Thoracic aorta (tissue), 2 donors: ENCODE results near the gene CYP2R1. TPM values are rescaled to one million over a fixed set of nuclear protein-coding genes. Genes with fewer than 3 reads are reported as not detected.

Experiments used
- ATAC-seq: fragments of 150-250 bp; one replicate; pipeline ENCODE4 v1.8.0; 2017; ENCODE audit warnings: low read depth; ENCODE audit not compliant: insufficient number of reproducible peaks, low FRiP score
- DNase-seq: peaks from one replicate; pipeline ENCODE4 v3.0.0-alpha.2; 2020; ENCODE audit warnings: low spot score
- H3K27ac ChIP-seq, 2 donors: fragments of 200-600 bp; sonication (generic); 1 replicate in 1 of 2; 2 replicates in 1 of 2; pipeline ENCODE4 v1.5.1; 2016; ENCODE audit warnings: mild to moderate bottlenecking in 2 of 2, moderate library complexity in 2 of 2
- H3K27me3 ChIP-seq: fragments of 200-600 bp; sonication (generic); replicated peaks from 2 replicates; pipeline ENCODE4 v1.6.0; 2016; ENCODE audit warnings: mild to moderate bottlenecking; ENCODE audit not compliant: insufficient read depth
- H3K36me3 ChIP-seq: fragments of 200-600 bp; sonication (generic); one replicate; pipeline ENCODE4 v1.5.1; 2016
- H3K4me1 ChIP-seq, 2 donors: fragments of 200-600 bp; sonication (generic); 1 replicate in 1 of 2; 2 replicates in 1 of 2; pipeline versions ENCODE4 v1.5.1 to v1.6.0; 2016; ENCODE audit warnings: low read depth in 2 of 2, mild to moderate bottlenecking in 1 of 2; ENCODE audit not compliant: control insufficient read depth in 1 of 2
- H3K4me3 ChIP-seq: fragments of 200-600 bp; sonication (generic); 2 replicates; pipeline ENCODE4 v1.5.1; 2016; ENCODE audit warnings: mild to moderate bottlenecking
- H3K9me3 ChIP-seq: fragments of 200-600 bp; sonication (generic); 2 replicates; pipeline ENCODE4 v1.5.1; 2016
- total RNA-seq, 2 donors: library from RNA; depleted of rRNA; stranded (reverse); fragments of >200 nt; gene quantifications; one replicate each; pipeline versions ENCODE4 v1.1.0 to v1.2.3, GENCODE V29; 2016
- TF ChIP-seq, protein P1 (sequence below): fragments of 200-600 bp; sonication (generic); IDR thresholded peaks from one replicate; pipeline ENCODE4 v1.5.1; 2019; ENCODE audit warnings: antibody characterized with exemption

The CYP2R1 gene
- total RNA-seq, 2 donors from 2014 or later: 12.6 to 22.4 TPM

DNA sequence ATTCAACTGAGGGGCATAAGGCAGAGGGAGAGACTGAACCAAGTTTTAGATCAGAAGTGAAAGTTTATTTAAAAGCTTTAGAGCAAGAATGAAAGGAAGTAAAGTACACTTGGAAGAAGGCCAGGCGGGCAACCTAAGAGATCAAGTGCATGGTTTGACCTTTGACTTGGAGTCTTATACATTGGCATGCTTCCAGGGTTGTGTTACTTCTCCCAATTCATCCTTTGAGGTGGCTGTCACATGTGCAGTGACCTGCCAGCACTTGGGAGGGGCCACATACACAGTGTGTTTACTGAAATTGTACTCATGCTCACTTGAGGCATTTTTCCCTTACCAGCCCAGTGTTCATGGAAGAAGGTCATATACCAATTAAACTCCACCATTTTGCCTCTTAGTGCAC is 30.4 kb downstream of the CYP2R1 start:
- TF ChIP-seq, protein P1, sequence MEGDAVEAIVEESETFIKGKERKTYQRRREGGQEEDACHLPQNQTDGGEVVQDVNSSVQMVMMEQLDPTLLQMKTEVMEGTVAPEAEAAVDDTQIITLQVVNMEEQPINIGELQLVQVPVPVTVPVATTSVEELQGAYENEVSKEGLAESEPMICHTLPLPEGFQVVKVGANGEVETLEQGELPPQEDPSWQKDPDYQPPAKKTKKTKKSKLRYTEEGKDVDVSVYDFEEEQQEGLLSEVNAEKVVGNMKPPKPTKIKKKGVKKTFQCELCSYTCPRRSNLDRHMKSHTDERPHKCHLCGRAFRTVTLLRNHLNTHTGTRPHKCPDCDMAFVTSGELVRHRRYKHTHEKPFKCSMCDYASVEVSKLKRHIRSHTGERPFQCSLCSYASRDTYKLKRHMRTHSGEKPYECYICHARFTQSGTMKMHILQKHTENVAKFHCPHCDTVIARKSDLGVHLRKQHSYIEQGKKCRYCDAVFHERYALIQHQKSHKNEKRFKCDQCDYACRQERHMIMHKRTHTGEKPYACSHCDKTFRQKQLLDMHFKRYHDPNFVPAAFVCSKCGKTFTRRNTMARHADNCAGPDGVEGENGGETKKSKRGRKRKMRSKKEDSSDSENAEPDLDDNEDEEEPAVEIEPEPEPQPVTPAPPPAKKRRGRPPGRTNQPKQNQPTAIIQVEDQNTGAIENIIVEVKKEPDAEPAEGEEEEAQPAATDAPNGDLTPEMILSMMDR: no peak
- Histone ChIP-seq H3K27me3 (no peaks in the 10 kb centered on the region), H3K4me1 (no peaks in the 10 kb centered on the region), H3K27ac (no peak overlapping the region), H3K36me3 (no peaks in the 10 kb centered on the region), H3K9me3 (no peaks in the 10 kb centered on the region), H3K4me3 (no peak overlapping the region)
- ATAC-seq (no peak), DNase-seq (no peak)

DNA sequence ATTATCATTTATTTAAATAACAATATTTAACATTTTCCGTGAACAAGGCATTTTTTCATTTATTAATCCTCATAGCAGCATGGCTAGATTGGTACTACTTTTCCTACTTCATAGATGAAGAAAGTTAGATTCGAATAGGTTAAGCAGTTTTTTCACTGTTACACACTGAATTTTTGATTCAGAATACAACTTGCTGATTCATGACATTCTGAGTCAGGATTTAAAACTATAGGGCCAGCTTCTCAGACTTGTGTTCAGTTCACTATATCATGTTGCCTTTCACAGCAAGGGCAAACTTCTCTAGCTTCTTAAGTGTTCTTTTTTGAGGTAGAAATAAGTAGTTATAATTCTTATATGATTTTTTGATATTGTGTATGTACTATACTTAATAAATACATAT is 31.5 kb downstream of the CYP2R1 start:
- Histone ChIP-seq H3K4me3 (no peak overlapping the region), H3K27me3 (no peaks in the 10 kb centered on the region), H3K36me3 (no peaks in the 10 kb centered on the region), H3K27ac (no peak overlapping the region), H3K4me1 (no peaks in the 10 kb centered on the region), H3K9me3 (no peaks in the 10 kb centered on the region)
- DNase-seq: no peak
- no peak for ATAC-seq
- TF ChIP-seq, protein P1: no peak

DNA sequence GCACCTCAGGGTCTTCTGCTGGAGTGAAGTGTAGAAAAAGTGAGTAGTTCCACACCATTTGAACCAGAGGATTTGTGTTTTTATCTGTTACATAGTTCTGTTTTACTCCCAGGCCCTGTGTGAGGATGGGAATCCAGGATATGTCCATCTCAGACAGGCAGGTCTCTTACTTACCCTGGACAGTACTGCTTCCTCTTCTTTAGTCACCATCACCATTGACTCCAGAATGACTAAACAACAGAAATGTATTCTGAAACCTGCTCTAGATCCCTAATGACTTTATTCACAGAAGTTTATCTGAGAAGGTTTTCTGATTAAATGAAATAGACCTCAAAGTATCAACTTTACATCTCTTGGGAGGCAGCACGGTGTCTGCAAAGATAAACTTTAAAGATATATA is 33.6 kb downstream of the CYP2R1 start:
- no peaks in the 10 kb centered on the region for H3K9me3 ChIP-seq
- no peak for ATAC-seq

DNA sequence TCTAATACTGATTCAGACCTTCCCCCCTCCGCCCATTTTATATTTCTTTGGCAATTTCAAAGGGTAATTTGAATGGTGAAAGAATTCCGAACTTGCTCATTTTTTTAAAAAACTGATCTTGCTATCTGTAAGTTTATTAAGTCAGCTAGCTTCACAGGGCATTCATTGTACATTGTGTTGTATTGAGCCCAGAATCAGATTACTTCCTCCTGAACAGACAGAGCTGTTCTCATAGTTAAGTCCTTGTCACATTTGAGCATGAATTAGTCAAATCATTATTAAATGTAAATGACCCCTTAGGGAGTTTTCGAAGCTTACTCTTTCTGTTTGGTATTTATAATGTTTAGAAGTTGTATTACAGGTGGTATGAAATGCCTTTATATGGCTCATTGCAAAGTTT is 34.4 kb downstream of the CYP2R1 start:
- ATAC-seq: no peak
- no peaks in the 10 kb centered on the region for H3K9me3 ChIP-seq
- DNase-seq: no peak
- no peak overlapping the region for H3K27ac ChIP-seq
- H3K4me3 ChIP-seq: no peak overlapping the region
- H3K4me1 ChIP-seq: no peaks in the 10 kb centered on the region
- TF ChIP-seq, protein P1: no peak
- no peaks in the 10 kb centered on the region for H3K36me3 ChIP-seq
- no peaks in the 10 kb centered on the region for H3K27me3 ChIP-seq

More for the DNA sequence above, 33.6 kb downstream of the CYP2R1 start:
- H3K27ac ChIP-seq: no peak overlapping the region
- H3K36me3 ChIP-seq: no peaks in the 10 kb centered on the region
- no peaks in the 10 kb centered on the region for H3K4me1 ChIP-seq
- no peak for DNase-seq
- no peak overlapping the region for H3K4me3 ChIP-seq
- TF ChIP-seq, protein P1: no peak
- H3K27me3 ChIP-seq: no peaks in the 10 kb centered on the region

DNA sequence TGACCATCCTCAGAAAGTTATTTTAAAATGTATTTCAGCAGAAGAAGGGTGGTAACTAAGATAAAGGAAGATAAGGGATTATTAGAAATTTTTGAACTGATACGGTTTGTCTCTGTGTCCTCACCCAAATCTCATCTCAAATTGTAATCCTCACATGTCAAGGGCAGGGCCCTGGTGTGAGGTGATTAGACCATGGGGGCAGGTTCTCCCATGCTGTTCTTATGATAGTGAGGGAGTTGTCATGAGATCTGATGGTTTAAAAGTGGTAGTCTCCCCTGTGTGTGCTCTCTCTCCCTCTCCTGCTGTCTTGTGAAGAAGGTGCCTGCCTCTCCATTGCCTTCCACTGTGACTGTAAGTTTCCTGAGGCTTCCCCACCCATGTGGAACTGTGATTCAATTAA is 36.1 kb downstream of the CYP2R1 start:
- ATAC-seq: no peak
- no peaks in the 10 kb centered on the region for H3K36me3 ChIP-seq
- H3K4me1 ChIP-seq: no peaks in the 10 kb centered on the region
- no peaks in the 10 kb centered on the region for H3K27me3 ChIP-seq
- H3K9me3 ChIP-seq: no peaks in the 10 kb centered on the region
- H3K4me3 ChIP-seq: no peak overlapping the region
- H3K27ac ChIP-seq: no peak overlapping the region
- no peak for DNase-seq
- TF ChIP-seq, protein P1: no peak
